Caco-2 (cell line): ENCODE data around the gene ITGA5. TPM values are rescaled to one million over a fixed set of nuclear protein-coding genes. Genes with fewer than 3 reads are reported as not detected.

Experiments
- BruUV-seq: library from RNA; stranded (reverse); fragments of 400-500 nt; replicated peaks from 2 replicates; lab custom pipeline; 2021; lab: Mats Ljungman, UMichigan
- CTCF ChIA-PET: fragments of 300-600 bp; sonication (Branson Sonifier 250); formaldehyde crosslinking; loops from one replicate; lab custom pipeline; 2022; ENCODE audit warnings: antibody characterized with exemption; lab: Charles Lee
- POLR2A ChIA-PET: fragments of 300-600 bp; sonication (Branson Sonifier 250); formaldehyde crosslinking; loops from one replicate; lab custom pipeline; 2022; ENCODE audit warnings: antibody characterized with exemption; lab: Charles Lee
- DNase-seq, 2 experiments: peaks; one replicate each; pipeline versions ENCODE4 v3.0.0 to v3.0.0-alpha.2; 2020 to 2022
- H3K27me3 ChIP-seq: replicated peaks from 2 replicates; pipeline ENCODE4 v1.6.0; 2011; ENCODE audit warnings: low read length; ENCODE audit not compliant: control insufficient read depth, insufficient read depth
- H3K36me3 ChIP-seq: 2 replicates; pipeline ENCODE4 v1.5.1; 2011; ENCODE audit warnings: low read length; ENCODE audit not compliant: control insufficient read depth, insufficient read depth
- H3K4me1 ChIP-seq: fragments of 250-450 bp; sonication (Bioruptor Pico); 2 replicates; pipeline ENCODE4 v1.5.1; 2020; ENCODE audit warnings: mild to moderate bottlenecking
- H3K4me3 ChIP-seq: 2 replicates; pipeline ENCODE4 v1.5.1; 2011; ENCODE audit warnings: low read depth, mild to moderate bottlenecking, control low read depth, low read length
- H3K9me3 ChIP-seq: fragments of 250-450 bp; sonication (Bioruptor Pico); 2 replicates; pipeline ENCODE4 v1.5.1; 2020; ENCODE audit warnings: mild to moderate bottlenecking, moderate library complexity
- H3K27ac Mint-ChIP-seq: one replicate; pipeline ENCODE4 v1.8.0; 2022; ENCODE audit warnings: mixed read lengths; ENCODE audit not compliant: unreplicated experiment
- H3K27me3 Mint-ChIP-seq: one replicate; pipeline ENCODE4 v1.8.0; 2022; ENCODE audit warnings: mixed read lengths; ENCODE audit not compliant: insufficient read depth, unreplicated experiment
- H3K36me3 Mint-ChIP-seq: one replicate; pipeline ENCODE4 v1.8.0; 2022; ENCODE audit warnings: mild to moderate bottlenecking, mixed read lengths; ENCODE audit not compliant: insufficient read depth, unreplicated experiment
- H3K4me1 Mint-ChIP-seq: one replicate; pipeline ENCODE4 v1.8.0; 2022; ENCODE audit warnings: low read depth, mixed read lengths; ENCODE audit not compliant: unreplicated experiment
- H3K4me3 Mint-ChIP-seq: one replicate; pipeline ENCODE4 v1.8.0; 2022; ENCODE audit warnings: mild to moderate bottlenecking, moderate library complexity, mixed read lengths; ENCODE audit not compliant: unreplicated experiment
- H3K9me3 Mint-ChIP-seq: one replicate; pipeline ENCODE4 v1.8.0; 2022; ENCODE audit warnings: mixed read lengths; ENCODE audit not compliant: unreplicated experiment
- intact Hi-C: fragments of 100-400 bp; cut with micrococcal nuclease; formaldehyde crosslinking; loops from one replicate; pipeline ENCODE4 v1.10.0; 2022; ENCODE audit not compliant: unreplicated experiment
- total RNA-seq: library from RNA; stranded (reverse); gene quantifications from 2 replicates; pipeline ENCODE4 v1.2.3, GENCODE V29; 2022
- TF ChIP-seq, protein P1 (sequence below), 2 experiments: fragments of 200-600 bp in 1 of 2; IDR thresholded peaks; 1 replicate in 1 of 2; 2 replicates in 1 of 2; pipeline versions ENCODE4 v1.5.1 to v1.8.0; 2011 to 2022; ENCODE audit warnings: antibody characterized with exemption in 1 of 2, control low read depth in 1 of 2, inconsistent platforms in 1 of 2, low read depth in 1 of 2, low read length in 1 of 2, mild to moderate bottlenecking in 1 of 2, moderate library complexity in 1 of 2; ENCODE audit not compliant: insufficient read depth in 1 of 2, severe bottlenecking in 1 of 2, unreplicated experiment in 1 of 2

ITGA5 gene
- total RNA-seq, 1 experiment from 2014 or later: 17.3 TPM

DNA sequence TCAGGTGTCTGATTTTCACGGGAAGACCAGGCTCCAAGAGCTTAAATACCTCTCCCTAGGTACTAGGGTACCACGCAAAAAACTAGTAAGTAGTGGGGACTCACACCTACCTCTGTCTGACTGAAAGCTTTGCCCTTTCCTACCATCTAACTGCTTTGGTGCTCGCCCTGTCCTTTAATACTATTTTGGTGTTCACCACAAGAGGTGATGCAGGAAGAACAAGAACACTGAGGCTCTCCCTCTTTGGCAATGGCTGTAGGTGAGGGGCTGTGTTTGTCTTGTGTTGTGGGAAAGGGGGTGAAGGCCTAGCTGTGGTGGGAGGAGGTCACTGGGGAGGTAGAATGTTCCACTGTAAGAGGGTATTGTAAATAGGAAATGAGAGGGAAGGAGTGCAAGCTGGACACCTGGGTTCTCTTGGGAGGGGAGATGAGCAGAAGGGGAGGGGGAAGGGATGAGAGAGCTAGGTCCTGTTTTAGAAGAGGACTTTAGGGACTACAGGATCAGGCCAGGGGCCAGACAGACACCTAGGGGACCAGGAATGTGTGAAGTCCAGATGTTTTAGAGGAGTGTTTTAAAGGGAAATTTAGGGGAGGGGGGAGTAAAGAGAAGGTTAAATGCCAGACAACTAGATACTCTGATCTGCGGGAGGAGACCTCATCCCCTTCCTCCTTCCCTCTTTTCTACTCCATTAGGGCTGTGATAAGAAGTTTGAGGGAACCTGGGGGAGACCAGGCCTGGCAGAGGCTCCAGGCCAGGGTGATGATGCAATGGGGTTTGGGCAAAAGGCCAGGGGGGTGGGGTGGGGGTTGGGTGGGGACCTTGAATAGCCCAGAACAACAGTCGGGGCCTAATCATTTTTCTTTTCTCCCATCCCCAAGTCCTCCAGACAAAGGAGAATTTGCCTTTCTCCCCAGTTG is 2.1 kb downstream of the ITGA5 start:
- Mint-ChIP-seq H3K4me1 (peaks cover 10% of the 10 kb centered on the region), H3K27ac (no peak overlapping the region), H3K9me3 (no peaks in the 10 kb centered on the region), H3K27me3 (no peaks in the 10 kb centered on the region), H3K4me3 (peak overlapping the region; percentile 27), H3K36me3 (no peaks in the 10 kb centered on the region)
- POLR2A ChIA-PET: interaction anchor here (0.6 kb wide), 2 partner anchors 11 to 104 kb away, joined by 3 to 5 read pairs; no protein-coding TSS in a partner anchor
- H3K36me3 ChIP-seq: no peaks in the 10 kb centered on the region; the same call in 1 of the 2 replicates
- TF ChIP-seq, protein P1, sequence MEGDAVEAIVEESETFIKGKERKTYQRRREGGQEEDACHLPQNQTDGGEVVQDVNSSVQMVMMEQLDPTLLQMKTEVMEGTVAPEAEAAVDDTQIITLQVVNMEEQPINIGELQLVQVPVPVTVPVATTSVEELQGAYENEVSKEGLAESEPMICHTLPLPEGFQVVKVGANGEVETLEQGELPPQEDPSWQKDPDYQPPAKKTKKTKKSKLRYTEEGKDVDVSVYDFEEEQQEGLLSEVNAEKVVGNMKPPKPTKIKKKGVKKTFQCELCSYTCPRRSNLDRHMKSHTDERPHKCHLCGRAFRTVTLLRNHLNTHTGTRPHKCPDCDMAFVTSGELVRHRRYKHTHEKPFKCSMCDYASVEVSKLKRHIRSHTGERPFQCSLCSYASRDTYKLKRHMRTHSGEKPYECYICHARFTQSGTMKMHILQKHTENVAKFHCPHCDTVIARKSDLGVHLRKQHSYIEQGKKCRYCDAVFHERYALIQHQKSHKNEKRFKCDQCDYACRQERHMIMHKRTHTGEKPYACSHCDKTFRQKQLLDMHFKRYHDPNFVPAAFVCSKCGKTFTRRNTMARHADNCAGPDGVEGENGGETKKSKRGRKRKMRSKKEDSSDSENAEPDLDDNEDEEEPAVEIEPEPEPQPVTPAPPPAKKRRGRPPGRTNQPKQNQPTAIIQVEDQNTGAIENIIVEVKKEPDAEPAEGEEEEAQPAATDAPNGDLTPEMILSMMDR (IDR thresholded peaks at IDR 0.05; ENCODE audit: insufficient read depth in 1 of 2, low read depth in 1 of 2, low read length in 1 of 2, severe bottlenecking in 1 of 2, unreplicated experiment in 1 of 2): no peak
- CTCF ChIA-PET: interaction anchor here (1.2 to 2.1 kb wide), 3 partner anchors 17 to 22 kb away, joined by 3 to 12 read pairs (median 4); no protein-coding TSS in a partner anchor
- intact Hi-C loops: no loop called here
- H3K9me3 ChIP-seq: no peaks in the 10 kb centered on the region
- peaks cover 5% of the 10 kb centered on the region; the same call in 1 of the 2 replicates for H3K4me1 ChIP-seq
- no peaks in the 10 kb centered on the region for H3K27me3 ChIP-seq
- no peak overlapping the region for H3K4me3 ChIP-seq
- no peak for DNase-seq
- BruUV-seq: no TSS peak

DNA sequence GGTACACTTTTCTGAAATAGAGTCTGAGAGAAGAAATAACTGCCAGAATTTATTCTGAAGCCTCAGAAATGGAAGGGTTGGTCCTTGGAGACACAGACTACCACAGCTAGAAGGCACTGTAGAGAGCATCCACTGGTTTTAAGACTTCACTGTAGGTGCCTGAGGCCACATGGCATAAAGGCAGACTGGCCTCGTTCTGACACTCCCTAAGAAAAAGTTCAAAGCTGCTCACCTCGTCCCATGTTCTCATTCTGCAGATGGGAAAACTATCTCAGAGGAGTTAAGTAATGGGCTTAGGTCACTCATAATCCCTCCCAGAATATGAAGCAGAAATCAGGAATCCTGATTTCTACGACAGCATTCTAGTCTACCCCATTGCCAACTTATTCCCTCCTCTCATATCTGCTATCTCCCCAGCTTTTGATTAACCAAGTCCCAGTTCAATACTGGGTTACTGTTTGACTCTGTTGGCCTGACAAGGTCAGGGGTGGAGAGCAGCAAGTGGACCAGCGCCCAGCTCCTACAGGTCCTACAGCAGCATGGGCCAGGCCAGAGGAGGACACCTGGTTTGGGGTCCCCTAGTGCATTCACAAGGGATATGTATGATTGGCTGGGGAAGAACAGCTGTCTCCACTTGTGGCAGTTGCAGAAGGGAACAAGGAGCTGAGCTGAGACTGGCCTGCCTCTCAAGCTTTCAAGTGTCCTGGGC is 3.7 kb downstream of the ITGA5 start:
- Histone ChIP-seq H3K9me3 (no peaks in the 10 kb centered on the region), H3K27me3 (no peaks in the 10 kb centered on the region), H3K4me1 (peaks cover 5% of the 10 kb centered on the region; the same call in 1 of the 2 replicates), H3K36me3 (no peaks in the 10 kb centered on the region; the same call in 1 of the 2 replicates), H3K4me3 (no peak overlapping the region)
- ChIA-PET POLR2A (no interaction called here), CTCF (interaction anchor here (0.7 to 1.3 kb wide), 4 partner anchors 11 to 157 kb away, joined by 3 to 8 read pairs (median 3); no protein-coding TSS in a partner anchor)
- H3K4me3 Mint-ChIP-seq: no peak overlapping the region
- DNase-seq: no peak
- no peaks in the 10 kb centered on the region for H3K27me3 Mint-ChIP-seq
- no peaks in the 10 kb centered on the region for H3K36me3 Mint-ChIP-seq
- BruUV-seq: no TSS peak
- intact Hi-C loops: no loop called here
- H3K4me1 Mint-ChIP-seq: peaks cover 10% of the 10 kb centered on the region
- TF ChIP-seq, protein P1 (IDR thresholded peaks at IDR 0.05; ENCODE audit: insufficient read depth in 1 of 2, low read depth in 1 of 2, low read length in 1 of 2, severe bottlenecking in 1 of 2, unreplicated experiment in 1 of 2): no peak
- no peaks in the 10 kb centered on the region for H3K9me3 Mint-ChIP-seq
- H3K27ac Mint-ChIP-seq: no peak overlapping the region
